Measurements from ENCODE around the gene RBM15.

GRCh38 chr1:110310300-110310699 is 28.9 kb upstream of the RBM15 start:
- TF ChIP-seq CTCF (IDR thresholded peaks at IDR 0.05; ENCODE audit: low read length), result no peak
- TF ChIP-seq EZH2 (IDR thresholded peaks at IDR 0.05; ENCODE audit: borderline replicate concordance, low read length), result no peak

Measured in OCI-LY1 (cell line).